Neural cell (in vitro differentiated cells): ENCODE results near the gene RPRD1A. TPM values are rescaled to one million over a fixed set of nuclear protein-coding genes. Genes with fewer than 3 reads are reported as not detected.

Source experiments
- H2AFZ ChIP-seq: fragments of 200-600, 300-800 bp; sonication (generic), shearing (Covaris generic); 2 replicates; pipeline ENCODE4 v1.6.0; 2014; ENCODE audit warnings: low read depth, mild to moderate bottlenecking, antibody characterized with exemption, low read length, moderate library complexity
- H3F3A ChIP-seq: fragments of 200-600 bp; shearing (Covaris generic); 2 replicates; pipeline ENCODE4 v1.6.1; 2016; ENCODE audit warnings: mild to moderate bottlenecking, moderate library complexity, mixed read lengths, antibody characterized with exemption, low read length; ENCODE audit not compliant: insufficient read depth, poor library complexity, severe bottlenecking
- H3K27ac ChIP-seq: fragments of 200-600, 300-800 bp; sonication (generic), shearing (Covaris generic); 2 replicates; pipeline ENCODE4 v1.5.1; 2014; ENCODE audit warnings: mild to moderate bottlenecking, low read length, moderate library complexity
- H3K27me3 ChIP-seq: fragments of 300-800, 200-600 bp; sonication (generic), shearing (Covaris generic); 2 replicates; pipeline ENCODE4 v1.6.0; 2014; ENCODE audit warnings: mild to moderate bottlenecking, low read depth, low read length, moderate library complexity; ENCODE audit not compliant: insufficient read depth
- H3K36me3 ChIP-seq: fragments of 300-800, 200-600 bp; sonication (generic), shearing (Covaris generic); 2 replicates; pipeline ENCODE4 v1.5.1; 2014; ENCODE audit warnings: mild to moderate bottlenecking, antibody characterized with exemption, low read length, moderate library complexity; ENCODE audit not compliant: insufficient read depth
- H3K4me2 ChIP-seq: fragments of 300-800, 200-600 bp; sonication (generic), shearing (Covaris generic); 2 replicates; pipeline ENCODE4 v1.6.0; 2014; ENCODE audit warnings: mild to moderate bottlenecking, low read length
- H3K4me3 ChIP-seq: fragments of 300-800, 200-600 bp; sonication (generic), shearing (Covaris generic); 2 replicates; pipeline ENCODE4 v1.5.1; 2014; ENCODE audit warnings: mild to moderate bottlenecking, low read length, moderate library complexity
- H3K79me2 ChIP-seq: fragments of 200-600 bp; shearing (Covaris generic); replicated peaks from 2 replicates; pipeline ENCODE4 v1.6.0; 2014; ENCODE audit warnings: mild to moderate bottlenecking, low read length, moderate library complexity; ENCODE audit not compliant: insufficient read depth
- H3K9ac ChIP-seq: fragments of 300-800, 200-600 bp; sonication (generic), shearing (Covaris generic); 2 replicates; pipeline ENCODE4 v1.6.1; 2016; ENCODE audit warnings: mild to moderate bottlenecking, low read length, mixed read lengths
- H3K9me2 ChIP-seq: fragments of 200-600 bp; shearing (Covaris generic); 2 replicates; pipeline ENCODE4 v1.6.1; 2016; ENCODE audit warnings: mild to moderate bottlenecking, low read length, mixed read lengths; ENCODE audit not compliant: insufficient read depth
- H3K9me3 ChIP-seq: fragments of 200-600, 300-800 bp; sonication (generic), shearing (Covaris generic); 2 replicates; pipeline ENCODE4 v1.6.1; 2016; ENCODE audit warnings: mild to moderate bottlenecking, mixed run types, low read length, moderate library complexity, mixed read lengths
- H4K20me1 ChIP-seq: fragments of 200-600 bp; shearing (Covaris generic); 2 replicates; pipeline ENCODE4 v1.6.1; 2016; ENCODE audit warnings: mild to moderate bottlenecking, mixed run types; ENCODE audit not compliant: insufficient read depth
- CTCF ChIP-seq: fragments of 450-650 bp; IDR thresholded peaks from 2 replicates; pipeline ENCODE4 v1.5.1; 2014; ENCODE audit warnings: antibody characterized with exemption, mild to moderate bottlenecking, moderate library complexity; ENCODE audit not compliant: poor library complexity, severe bottlenecking
- EP300 ChIP-seq: fragments of 450-650 bp; conservative IDR thresholded peaks from 2 replicates; pipeline ENCODE4 v1.6.1; 2014; ENCODE audit warnings: antibody characterized with exemption, mild to moderate bottlenecking, moderate library complexity; ENCODE audit not compliant: poor library complexity, severe bottlenecking
- EZH2 ChIP-seq: fragments of 200-600, 300-800 bp; shearing (Covaris generic), sonication (generic); IDR thresholded peaks from 2 replicates; pipeline ENCODE4 v1.6.1; 2014; ENCODE audit warnings: antibody characterized with exemption, low read length, borderline replicate concordance, mild to moderate bottlenecking; ENCODE audit not compliant: insufficient read depth, poor library complexity, severe bottlenecking
- MXI1 ChIP-seq: fragments of 450-650 bp; conservative IDR thresholded peaks from 2 replicates; pipeline ENCODE4 v1.6.1; 2014; ENCODE audit warnings: antibody characterized with exemption, mild to moderate bottlenecking; ENCODE audit not compliant: poor library complexity, severe bottlenecking
- POLR2AphosphoS5 ChIP-seq: IDR thresholded peaks from 2 replicates; pipeline ENCODE4 v1.6.1; 2012
- RAD21 ChIP-seq: fragments of 450-650 bp; conservative IDR thresholded peaks from 2 replicates; pipeline ENCODE4 v1.6.1; 2014; ENCODE audit warnings: antibody characterized with exemption, mild to moderate bottlenecking, moderate library complexity
- SMC3 ChIP-seq: fragments of 450-650 bp; conservative IDR thresholded peaks from 2 replicates; pipeline ENCODE4 v1.6.1; 2014; ENCODE audit warnings: antibody characterized with exemption, mild to moderate bottlenecking, moderate library complexity; ENCODE audit not compliant: poor library complexity
- TAF1 ChIP-seq: IDR thresholded peaks from 2 replicates; pipeline ENCODE4 v1.6.1; 2012; ENCODE audit warnings: low read depth
- polyA plus RNA-seq: library from polyadenylated mRNA; depleted of rRNA; stranded (reverse); fragments of >200 nt; gene quantifications from 2 replicates; pipeline ENCODE4 v1.2.3, GENCODE V29; 2014
- TF ChIP-seq, protein P1 (sequence below): IDR thresholded peaks from 2 replicates; pipeline ENCODE4 v1.6.1; 2012; ENCODE audit warnings: borderline replicate concordance

The RPRD1A gene
- polyA plus RNA-seq, 1 donor from 2014 or later: 129 TPM

GRCh38 chr18:35942133-35942532, 125.2 kb downstream of the RPRD1A start:
- Histone ChIP-seq H3K9me3 (no peaks in the 10 kb centered on the region), H3K36me3 (no peaks in the 10 kb centered on the region), H3K9ac (no peak overlapping the region), H2AFZ (no peak overlapping the region), H4K20me1 (no peaks in the 10 kb centered on the region), H3K27ac (no peak overlapping the region), H3K4me3 (no peak overlapping the region), H3K27me3 (no peaks in the 10 kb centered on the region), H3F3A (no peaks in the 10 kb centered on the region), H3K4me2 (no peak overlapping the region), H3K9me2 (no peaks in the 10 kb centered on the region), H3K79me2 (no peaks in the 10 kb centered on the region)
- TF ChIP-seq, protein P1, sequence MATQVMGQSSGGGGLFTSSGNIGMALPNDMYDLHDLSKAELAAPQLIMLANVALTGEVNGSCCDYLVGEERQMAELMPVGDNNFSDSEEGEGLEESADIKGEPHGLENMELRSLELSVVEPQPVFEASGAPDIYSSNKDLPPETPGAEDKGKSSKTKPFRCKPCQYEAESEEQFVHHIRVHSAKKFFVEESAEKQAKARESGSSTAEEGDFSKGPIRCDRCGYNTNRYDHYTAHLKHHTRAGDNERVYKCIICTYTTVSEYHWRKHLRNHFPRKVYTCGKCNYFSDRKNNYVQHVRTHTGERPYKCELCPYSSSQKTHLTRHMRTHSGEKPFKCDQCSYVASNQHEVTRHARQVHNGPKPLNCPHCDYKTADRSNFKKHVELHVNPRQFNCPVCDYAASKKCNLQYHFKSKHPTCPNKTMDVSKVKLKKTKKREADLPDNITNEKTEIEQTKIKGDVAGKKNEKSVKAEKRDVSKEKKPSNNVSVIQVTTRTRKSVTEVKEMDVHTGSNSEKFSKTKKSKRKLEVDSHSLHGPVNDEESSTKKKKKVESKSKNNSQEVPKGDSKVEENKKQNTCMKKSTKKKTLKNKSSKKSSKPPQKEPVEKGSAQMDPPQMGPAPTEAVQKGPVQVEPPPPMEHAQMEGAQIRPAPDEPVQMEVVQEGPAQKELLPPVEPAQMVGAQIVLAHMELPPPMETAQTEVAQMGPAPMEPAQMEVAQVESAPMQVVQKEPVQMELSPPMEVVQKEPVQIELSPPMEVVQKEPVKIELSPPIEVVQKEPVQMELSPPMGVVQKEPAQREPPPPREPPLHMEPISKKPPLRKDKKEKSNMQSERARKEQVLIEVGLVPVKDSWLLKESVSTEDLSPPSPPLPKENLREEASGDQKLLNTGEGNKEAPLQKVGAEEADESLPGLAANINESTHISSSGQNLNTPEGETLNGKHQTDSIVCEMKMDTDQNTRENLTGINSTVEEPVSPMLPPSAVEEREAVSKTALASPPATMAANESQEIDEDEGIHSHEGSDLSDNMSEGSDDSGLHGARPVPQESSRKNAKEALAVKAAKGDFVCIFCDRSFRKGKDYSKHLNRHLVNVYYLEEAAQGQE: no peak
- no peak for TF ChIP-seq SMC3
- no peak for TF ChIP-seq CTCF
- no peak for TF ChIP-seq MXI1

GRCh38 chr18:35941299-35941698, 126.1 kb downstream of the RPRD1A start:
- Histone ChIP-seq H3K27ac (no peak overlapping the region), H3K79me2 (no peaks in the 10 kb centered on the region), H3K9ac (no peak overlapping the region), H3K4me2 (no peak overlapping the region), H3K9me2 (no peaks in the 10 kb centered on the region), H3K9me3 (no peaks in the 10 kb centered on the region), H4K20me1 (no peaks in the 10 kb centered on the region), H3K36me3 (no peaks in the 10 kb centered on the region), H3K27me3 (no peaks in the 10 kb centered on the region), H3F3A (no peaks in the 10 kb centered on the region), H3K4me3 (no peak overlapping the region), H2AFZ (no peak overlapping the region)
- TF ChIP-seq, protein P1: no peak
- no peak for TF ChIP-seq MXI1
- no peak for TF ChIP-seq RAD21
- no peak for TF ChIP-seq EZH2
- no peak for TF ChIP-seq POLR2AphosphoS5
- no peak for TF ChIP-seq EP300
- TF ChIP-seq CTCF: no peak
- TF ChIP-seq SMC3: no peak
- TF ChIP-seq TAF1: no peak
